Measurements from ENCODE around the gene EP400.
"Not testable (repeated sequence)": the region's sequence is repeated elsewhere in the genome, so short reads cannot be mapped to it uniquely, and the experiment has no call there.

Gene EP400

DNA sequence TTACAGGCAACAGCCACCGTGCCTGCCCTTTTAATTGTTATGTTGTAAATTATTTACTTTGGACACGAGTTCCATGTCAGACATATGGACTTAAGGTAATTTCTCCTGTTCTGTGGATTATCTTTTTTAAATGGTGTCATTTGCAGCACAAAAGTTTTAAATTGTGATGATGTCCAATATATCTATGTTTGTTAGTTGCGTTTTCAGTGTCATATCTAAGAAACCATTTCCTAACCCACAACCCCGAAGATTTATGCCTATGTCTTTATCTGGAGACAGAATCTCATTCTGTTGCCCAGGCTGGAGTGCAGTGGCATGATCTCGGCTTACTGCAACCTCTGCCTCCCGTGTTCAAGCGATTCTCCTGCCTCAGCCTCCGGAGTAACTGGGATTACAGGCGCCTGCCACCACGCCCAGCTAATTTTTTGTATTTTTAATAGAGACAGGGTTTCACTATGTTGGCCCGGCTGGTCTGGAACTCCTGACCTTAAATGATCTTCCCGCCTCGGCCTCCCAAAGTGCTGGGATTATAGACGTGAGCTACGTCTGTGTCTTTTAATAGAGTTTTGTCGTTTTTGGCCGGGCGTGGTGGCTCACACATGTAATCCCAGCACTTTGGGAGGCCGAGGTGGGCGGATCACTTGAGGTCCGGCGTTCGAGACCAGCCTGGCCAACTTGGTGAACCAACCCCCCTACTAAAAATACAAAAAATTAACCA lies 870 bp upstream of the EP400 start:
- DNase-seq: not testable (repeated sequence)

- DNase-seq: no peak
Measured at GRCh38 chr12:131950182-131950913, 606 bp downstream of the EP400 start.

DNA sequence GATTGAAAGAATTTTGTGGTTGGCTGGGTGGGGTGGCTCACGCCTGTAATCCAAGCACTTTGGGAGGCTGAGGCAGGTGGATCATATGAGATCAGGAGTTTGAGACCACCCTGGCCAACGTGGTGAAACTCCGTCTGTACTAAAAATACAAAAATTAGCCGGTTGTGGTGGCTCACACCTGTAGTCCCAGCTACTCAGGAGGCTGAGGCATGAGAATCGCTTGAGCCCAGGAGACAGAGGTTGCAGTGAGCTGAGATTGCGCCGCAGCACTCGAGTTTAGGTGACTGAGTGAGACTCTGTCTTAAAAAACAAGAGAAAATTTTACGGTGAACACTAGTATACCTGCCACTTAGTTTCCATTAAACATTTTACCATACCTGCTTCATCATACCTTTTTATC lies 4.1 kb downstream of the EP400 start:
- DNase-seq: not testable (repeated sequence)

GRCh38 chr12:131954460-131954859 lies 4.7 kb downstream of the EP400 start:
- DNase-seq: not testable (repeated sequence)

DNA sequence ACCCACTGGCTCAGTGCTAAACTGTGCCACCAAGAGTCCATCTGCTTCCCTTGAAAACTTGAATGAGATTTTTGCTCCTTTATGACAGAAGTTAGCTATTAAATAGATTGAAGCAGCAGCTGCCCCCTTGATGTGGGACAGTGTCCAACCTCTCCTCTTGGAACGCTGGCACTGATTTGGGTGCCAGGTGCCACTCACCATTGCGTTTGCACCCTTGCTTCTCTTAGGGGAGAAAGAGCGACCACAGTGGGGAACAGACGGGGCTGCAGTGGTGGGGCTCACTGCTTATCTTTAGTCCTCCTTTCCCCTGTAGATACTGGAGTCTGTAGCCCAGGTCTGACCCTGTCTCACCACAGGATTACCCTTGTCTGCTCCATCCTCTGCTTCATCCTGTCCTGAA lies 9.4 kb downstream of the EP400 start:
- no peak for DNase-seq

- no peak for DNase-seq
Measured at GRCh38 chr12:131959641-131960589, 10.2 kb downstream of the EP400 start.

DNA sequence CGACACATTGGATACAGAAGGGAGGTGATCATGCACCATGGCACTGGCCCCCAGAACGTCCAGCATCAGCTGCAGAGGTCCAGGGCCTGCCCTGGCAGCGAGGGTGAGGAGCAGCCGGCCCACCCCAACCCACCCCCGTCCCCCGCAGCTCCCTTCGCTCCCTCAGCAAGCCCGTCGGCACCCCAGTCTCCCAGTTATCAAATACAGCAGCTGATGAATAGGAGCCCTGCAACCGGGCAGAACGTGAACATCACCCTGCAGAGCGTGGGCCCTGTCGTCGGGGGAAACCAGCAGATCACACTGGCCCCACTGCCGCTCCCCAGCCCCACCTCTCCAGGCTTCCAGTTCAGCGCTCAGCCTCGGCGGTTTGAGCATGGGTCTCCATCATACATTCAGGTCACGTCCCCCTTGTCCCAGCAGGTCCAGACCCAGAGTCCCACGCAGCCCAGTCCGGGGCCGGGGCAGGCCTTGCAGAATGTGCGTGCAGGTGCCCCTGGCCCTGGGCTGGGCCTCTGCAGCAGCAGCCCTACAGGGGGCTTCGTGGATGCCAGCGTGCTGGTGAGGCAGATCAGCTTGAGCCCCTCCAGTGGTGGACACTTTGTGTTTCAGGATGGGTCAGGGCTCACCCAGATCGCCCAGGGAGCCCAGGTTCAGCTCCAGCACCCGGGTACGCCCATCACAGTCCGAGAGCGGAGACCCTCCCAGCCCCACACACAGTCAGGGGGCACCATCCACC lies 11.0 kb downstream of the EP400 start:
- not testable (repeated sequence) for DNase-seq

DNA sequence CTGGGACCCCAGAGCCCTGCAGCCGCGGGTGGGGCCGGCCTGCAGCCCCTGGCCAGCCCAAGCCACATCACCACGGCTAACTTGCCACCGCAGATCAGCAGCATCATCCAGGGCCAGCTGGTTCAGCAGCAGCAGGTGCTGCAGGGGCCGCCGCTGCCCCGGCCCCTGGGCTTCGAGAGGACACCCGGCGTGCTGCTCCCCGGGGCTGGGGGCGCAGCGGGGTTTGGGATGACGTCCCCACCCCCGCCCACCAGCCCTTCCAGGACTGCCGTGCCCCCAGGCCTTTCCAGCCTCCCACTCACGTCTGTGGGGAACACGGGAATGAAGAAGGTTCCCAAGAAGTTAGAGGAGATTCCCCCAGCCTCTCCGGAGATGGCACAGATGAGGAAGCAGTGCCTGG lies 11.6 kb downstream of the EP400 start:
- not testable (repeated sequence) for DNase-seq

DNA sequence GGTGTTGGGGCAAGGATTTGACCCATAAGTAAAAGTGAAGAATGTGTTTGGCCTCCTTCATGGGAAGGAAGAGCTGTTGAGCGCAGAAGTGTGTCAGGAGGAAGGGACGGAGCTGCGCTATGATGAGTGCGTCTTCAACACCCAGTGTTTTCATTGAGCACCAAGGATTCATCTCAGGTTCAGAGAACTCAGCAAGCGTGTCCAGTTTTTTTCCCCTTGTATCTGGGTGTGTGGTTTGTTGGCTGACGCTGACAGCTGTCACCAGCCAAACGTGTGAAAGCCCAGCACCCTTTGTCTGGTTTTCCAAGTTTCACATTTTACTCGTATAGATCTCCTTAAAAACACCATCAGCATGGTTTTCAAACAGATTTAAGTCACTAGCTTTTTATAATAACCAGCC lies 12.3 kb downstream of the EP400 start:
- no peak for DNase-seq

- no peak for DNase-seq
Measured at GRCh38 chr12:131963381-131963780, 13.6 kb downstream of the EP400 start.

DNA sequence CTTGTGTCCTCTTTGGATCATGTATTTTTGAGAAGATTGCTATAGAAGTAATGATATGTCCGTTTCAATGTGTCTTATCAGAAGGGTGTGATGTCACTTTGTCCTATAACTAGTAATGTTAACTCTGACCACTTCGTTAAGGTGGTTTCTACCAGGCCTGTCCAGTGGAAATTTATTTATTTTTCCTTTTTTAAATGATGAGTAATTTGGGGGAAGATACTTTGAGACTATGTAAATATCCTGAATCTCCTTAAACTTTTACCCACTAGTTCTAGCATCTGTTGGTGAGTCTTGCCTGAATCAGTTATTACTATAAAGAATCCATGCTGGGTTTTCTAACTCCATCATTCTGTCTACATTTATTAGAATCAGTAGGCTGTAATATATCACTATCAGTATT lies 15.3 kb downstream of the EP400 start:
- no peak for DNase-seq

DNA sequence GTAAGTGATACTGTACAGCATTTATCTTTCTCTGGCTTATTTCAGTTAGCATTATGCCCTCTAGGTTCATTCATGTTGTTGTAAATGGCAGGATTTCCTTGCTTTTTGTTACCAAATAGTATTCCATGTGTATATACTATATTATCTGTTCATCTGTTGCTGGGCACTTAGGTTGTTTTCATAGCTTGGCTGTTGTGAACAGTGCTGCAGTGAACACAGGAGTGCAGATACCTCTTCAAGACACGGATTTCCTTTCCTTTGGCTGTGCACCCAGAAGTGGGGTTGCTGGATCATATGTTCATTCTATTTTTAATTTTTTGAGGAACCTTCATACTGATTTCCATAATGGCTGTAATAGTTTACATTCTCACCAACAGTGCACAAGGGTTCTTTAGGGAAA lies 21.5 kb downstream of the EP400 start:
- DNase-seq: no peak

- no peak for DNase-seq
Measured at GRCh38 chr12:131975228-131975627, 25.5 kb downstream of the EP400 start.

DNA sequence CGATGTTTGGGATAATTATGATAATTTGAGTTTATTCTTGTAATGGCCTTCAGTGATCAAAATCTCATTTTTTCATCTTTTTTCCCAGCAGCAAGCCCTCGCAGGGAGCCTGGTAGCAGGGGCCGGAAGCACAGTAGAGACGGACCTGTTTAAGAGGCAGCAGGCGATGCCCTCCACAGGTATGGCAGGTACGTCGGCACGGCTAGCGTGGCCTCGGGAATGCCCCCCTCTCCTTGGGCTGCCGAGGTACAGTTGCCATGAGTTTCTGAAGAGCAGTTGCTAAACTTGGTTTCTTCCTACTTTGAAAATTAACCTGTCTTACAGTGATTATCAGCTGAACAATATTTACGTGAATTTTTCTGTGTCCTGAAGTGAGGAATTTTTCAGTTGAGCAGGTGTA lies 29.9 kb downstream of the EP400 start:
- no peak for DNase-seq

DNA sequence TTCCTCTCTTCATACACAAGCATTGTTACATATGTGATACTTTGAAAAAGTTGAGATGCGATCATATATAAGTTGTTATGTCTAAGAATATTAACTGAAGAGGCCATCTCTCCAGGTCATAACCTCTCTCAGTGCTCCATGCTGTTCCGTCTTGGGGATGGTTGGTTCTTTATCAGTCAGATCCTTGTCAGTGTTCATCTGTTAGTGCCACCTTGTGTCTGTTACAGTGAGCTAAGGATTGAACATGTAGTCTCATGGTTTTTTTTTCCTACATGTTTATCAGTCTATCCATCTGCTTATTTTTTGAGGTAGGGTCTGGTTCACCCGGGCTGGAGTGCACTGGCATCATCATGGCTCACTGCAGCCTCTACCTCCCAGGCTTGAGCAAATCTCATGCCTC lies 30.5 kb downstream of the EP400 start:
- DNase-seq: no peak

- no peak for DNase-seq
Measured at GRCh38 chr12:131981388-131981787, 31.6 kb downstream of the EP400 start.

- no peak for DNase-seq
Measured at GRCh38 chr12:131982041-131982440, 32.3 kb downstream of the EP400 start.

DNA sequence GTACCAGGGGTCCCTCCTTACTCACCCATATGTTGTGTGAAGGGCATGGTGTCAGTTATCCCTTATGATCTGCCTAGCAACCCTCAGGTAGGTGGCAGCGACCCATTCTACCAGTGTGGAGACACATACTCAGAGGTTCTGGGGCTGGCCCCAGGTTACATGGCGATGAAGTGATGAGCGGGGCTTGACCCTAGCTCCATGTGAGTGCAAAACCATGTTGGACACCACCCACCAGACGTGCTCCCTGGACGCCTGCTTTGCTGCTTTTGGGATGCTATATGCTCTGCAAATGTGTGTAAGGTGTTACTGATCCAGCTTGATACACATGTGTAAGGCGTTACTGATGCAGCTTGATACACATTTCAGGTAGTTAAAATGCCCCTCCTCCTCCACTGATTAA lies 33.3 kb downstream of the EP400 start:
- DNase-seq: no peak

GRCh38 chr12:131983554-131983953 lies 33.8 kb downstream of the EP400 start:
- DNase-seq: no peak

- no peak for DNase-seq
Measured at GRCh38 chr12:131984334-131984733, 34.6 kb downstream of the EP400 start.

DNA sequence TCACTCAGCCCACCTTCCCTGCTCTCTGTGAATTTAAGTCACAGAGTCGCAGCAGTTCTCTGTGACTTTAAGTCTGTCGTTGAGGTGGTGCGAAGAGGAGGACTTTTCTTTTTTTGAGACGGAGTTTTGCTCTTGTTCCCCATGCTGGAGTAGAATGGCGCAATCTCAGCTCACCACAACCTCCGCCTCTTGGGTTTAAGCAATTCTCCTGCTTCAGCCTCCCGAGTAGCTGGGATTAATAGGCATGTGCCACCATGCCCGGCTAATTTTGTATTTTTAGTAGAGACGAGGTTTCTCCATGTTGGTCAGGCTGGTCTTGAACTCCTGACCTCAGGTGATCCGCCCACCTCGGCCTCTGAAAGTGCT lies 35.8 kb downstream of the EP400 start:
- not testable (repeated sequence) for DNase-seq

DNA sequence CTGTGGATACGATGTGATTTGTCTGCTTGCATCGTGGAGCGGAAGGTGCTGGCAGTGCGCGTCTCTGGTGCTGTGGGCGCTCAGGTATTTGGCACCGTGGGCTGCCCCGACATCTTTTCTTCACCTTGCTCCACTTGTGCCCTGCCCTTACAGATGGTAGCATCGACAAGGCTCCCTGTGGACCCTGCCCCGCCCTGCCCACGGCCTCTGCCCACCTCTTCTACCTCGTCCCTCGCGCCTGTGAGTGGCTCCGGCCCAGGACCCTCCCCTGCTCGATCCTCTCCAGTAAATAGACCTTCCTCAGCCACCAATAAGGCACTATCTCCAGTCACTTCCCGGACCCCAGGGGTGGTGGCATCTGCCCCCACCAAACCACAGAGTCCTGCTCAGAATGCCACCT lies 36.6 kb downstream of the EP400 start:
- no peak for DNase-seq

DNA sequence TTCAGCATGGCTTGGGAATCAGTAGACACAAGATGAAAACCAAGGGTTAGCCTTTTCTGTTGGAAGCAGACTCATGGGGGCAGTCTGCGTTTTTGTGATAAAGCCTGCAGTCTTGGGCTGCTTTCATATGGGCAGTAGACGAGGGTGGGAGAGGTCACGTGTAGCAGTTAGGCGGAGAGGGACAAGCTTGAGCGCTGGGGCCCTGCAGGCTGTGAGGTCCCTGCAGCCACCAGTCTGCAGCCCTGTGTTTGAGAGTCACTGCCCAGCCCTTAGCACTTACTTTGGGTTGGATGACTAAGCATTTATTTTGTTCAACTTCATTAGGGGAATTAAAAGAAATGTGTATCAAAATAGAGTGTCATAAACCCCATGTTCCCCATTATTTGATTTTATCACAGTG lies 37.2 kb downstream of the EP400 start:
- no peak for DNase-seq
